Posterior cingulate gyrus (tissue), 11 donors: ENCODE data around the gene FBXO41.

Source experiments
- DNase-seq, 10 donors: peaks; one replicate each; pipeline versions ENCODE4 v3.0.0 to v3.0.0-alpha.2; 2020 to 2021; ENCODE audit warnings: mixed read lengths in 3 of 10
- intact Hi-C: fragments of 100-400 bp; cut with DNase I; formaldehyde crosslinking; loops from one replicate; pipeline ENCODE4 v1.15.1; 2023

Gene FBXO41

DNA sequence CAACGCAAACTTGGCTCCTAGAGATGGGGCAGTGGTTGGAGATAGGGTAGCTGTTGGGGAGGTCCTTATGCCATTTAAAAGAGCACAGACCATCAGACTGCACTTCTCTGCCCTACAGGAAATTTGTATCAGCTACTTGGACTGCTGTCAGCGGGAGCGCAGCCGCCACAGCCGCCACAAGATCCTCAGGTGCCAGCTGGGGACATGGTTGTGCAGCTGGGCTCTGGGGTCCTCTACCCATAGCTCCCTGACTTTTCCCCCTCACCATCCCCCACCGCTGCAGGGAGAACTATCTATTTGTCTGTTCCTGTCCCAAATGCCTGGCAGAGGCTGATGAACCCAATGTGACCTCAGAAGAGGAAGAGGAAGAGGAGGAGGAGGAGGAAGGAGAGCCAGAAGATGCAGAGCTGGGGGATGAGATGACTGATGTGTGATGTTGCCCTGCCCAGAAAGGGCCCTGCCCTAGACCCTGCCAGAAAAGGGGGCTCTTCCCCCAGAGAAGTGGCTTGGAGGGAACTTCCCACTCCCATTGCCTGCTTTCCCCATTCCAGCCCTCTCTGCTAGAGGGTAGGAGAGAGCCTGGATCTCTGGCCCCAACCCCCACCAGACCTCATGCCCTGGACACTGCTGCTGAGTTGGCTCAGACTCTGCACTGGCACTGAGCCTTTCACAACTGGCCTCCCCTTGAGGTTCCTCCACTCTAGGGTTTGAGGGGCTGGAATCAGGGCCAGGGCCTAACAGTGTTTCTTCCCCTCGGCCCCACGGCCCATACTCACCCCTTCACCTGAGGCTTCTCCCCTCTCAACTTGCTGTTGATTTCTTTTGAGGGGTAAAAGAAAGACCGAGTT lies 58.5 kb downstream of the FBXO41 start:
- intact Hi-C loops, result no loop called here

DNA sequence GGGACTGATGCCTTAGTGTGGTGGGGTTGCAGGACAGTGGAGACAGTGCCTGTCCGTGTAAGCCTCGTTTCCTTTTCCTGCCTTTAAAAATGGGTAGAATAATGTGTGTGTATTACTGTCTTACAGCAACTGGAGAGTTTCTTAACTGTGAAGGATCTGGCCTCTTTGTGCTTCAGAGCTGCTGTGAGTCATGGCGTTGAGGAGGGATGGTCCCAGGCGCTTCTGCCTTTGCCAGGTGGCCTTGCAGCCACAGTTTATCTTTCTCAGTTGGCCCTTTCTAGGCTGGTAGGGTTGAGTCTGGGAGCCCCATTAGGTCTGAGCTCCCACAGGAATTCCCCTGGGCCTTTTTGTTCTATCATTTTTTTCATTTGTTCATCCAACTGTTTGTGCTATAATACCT lies 60.5 kb downstream of the FBXO41 start:
- DNase-seq, result peak in 1 of 10 donors; percentile 27
- intact Hi-C loops, result no loop called here

More for the DNA sequence above, 58.5 kb downstream of the FBXO41 start:
- DNase-seq, result peak in 1 of 10 donors; percentile 37

DNA sequence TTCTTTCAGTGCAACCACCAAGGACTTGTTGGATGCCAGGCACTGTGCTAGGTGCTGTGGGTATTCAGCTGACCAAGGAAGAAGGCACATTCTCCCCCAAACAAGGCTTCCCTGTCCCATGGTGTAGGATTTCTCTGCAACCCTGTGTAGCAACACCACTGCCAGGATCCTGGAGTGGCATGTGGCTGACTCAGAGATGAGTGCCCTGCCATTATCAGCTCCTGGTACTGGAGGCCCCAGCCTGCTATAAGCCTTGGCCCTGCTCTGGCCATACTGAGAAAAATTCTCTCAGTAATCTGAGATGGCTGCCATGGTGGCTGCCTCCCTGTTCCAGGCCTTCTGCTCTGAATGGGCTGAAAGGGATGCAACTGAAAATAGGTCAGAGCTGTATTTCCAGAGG lies 66.0 kb downstream of the FBXO41 start:
- DNase-seq, result peak in 1 of 10 donors; percentile 30
- intact Hi-C loops, result no loop called here

DNA sequence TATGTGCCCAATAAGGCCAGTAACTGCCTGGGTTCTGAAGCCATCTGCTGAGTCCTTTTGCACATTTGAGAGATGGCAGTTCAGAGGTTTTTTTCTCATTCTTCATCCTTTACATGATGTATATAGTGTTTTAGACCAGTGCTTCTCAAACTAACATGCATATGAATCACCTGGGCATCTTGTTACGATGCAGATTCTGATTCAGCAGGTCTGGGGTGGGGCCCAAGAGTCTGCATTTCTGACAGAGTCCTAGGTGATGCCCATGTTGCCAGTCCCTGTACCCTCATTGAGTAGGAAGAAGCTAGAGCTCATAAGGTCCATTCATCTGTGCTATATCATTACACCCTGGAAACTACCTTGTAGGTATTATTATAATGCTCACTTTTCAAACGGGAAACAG lies 66.5 kb downstream of the FBXO41 start:
- DNase-seq, result no peak
- intact Hi-C loops, result no loop called here

DNA sequence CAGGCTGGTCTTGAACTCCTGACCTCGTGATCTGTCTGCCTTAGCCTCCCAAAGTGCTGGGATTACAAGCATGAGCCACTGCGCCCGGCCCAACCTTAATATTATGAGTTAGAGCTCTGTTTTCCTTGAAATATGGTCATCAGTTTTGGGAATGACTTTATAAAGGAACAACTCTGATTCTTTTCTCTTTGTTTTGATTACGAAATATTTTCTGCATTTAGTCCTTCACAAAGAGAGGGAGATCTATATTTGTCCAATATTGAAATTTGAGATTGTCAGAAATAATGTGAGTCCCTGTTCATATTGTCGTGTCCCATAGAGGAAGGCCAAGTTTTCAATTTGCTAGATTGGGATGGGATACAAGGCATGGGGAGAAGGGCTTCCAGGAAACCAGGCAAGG lies 67.1 kb downstream of the FBXO41 start:
- intact Hi-C loops, result no loop called here
- DNase-seq, result no peak

DNA sequence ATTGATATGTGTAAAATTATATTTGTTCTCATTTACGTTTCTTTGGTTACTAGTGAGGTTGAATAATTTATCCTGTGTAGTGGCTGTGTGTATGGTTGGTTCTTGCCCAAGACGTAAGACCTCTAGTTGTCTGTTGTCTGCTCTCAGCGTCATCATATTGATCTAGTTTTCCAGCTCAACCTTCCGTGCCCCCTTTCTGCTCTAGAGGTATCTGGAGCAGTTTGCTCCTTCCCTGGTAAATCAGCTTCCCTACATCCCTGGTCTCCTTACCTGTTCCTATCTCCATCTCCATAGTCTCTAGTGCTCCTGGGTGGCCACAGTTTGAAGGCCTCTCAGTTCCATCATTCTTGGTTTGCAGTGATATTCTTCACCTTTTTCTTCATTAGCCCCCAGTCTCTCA lies 69.0 kb downstream of the FBXO41 start:
- intact Hi-C loops, result loop anchor here (2.0 kb wide), 1 partner anchor 18 kb away; the partner anchor contains the start of gene PRADC1
- no peak for DNase-seq

DNA sequence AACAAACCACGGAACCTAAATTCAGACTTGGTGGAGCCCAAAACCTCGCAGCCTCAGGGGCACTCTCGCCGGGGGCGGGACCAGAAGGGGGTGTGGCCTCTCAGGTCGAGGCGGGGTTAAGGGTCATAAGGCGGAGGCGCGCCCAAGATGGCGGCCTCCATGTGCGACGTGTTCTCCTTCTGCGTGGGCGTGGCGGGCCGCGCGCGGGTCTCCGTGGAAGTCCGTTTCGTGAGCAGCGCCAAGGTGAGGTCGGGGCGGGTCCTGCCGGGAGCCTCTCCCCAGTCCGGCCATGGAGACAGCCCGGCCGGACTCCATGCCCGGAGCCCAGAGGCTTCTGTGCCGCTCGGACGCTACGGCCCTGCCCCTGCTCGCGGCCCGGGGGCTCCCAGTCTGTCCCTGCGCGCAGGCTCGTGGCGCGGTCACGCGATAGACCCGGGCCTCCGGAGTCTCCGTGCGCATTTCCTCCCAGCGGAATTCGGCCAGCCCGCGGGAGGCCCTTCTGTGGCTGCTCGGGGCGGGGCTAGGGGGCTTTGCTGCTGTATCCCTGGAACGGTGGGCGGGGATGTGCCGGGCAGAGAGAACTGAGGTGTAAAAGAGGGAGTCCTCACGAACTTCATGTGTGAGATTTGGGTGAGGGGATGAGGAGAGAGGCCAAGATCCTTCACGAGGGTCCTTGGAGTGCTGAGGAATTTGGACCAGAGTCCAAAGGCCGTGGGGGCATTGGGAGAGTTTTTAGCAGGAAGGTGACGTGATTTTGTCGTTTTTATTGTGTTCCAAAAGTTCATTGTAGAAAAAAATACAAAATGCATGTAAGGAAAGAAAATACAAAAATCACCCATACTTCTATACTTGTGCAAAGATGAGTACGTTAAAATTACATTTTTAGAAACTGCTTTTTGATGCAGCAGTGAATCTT lies 69.9 kb downstream of the FBXO41 start, which contains the start of gene SMYD5:
Gene SMYD5, plus strand, starts transcription at position 126 of the 916 bp plus-strand sequence. Its CDS starts 22 bp downstream, at position 148.
- intact Hi-C loops, result loop anchor here (2.0 kb wide), 1 partner anchor 18 kb away; the partner anchor contains the start of gene PRADC1
- peak; percentile 73 to 97 (median 82) for DNase-seq

DNA sequence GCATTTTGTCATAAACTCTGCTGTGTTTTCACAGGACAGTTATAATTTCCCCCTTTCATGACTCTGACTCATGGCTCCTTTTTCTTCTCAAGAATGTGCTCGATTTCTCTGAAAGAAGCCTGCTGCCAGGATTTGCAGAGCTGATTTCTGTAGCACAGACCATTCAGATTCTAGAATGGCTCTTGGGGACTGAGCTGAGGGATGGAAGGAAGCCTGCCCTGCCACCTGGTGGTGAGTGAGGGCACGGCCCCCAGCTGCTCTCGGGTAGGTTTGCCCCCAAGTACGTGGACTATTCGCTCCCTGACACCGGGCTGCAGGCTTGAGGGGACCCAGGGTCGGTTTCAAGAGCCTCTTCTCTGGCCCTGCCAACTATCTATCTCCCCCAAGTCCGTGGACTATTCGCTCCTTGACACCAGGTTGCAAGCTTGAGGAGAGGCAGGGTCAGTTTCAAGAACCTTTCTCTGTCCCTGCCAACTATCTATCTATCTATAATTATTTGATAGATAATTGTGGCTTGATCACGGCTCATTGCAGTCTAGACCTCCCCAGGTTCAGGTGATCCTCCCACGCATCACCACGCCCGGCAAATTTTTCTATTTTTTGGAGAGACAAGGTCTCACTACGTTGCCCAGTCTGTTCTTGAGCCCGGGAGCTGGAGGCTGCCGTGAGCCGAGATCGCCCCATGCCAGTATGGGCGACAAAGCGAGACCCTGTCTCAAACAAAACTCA lies 71.7 kb downstream of the FBXO41 start:
- DNase-seq, result peak; percentile 36 to 95 (median 70)
- intact Hi-C loops, result no loop called here

DNA sequence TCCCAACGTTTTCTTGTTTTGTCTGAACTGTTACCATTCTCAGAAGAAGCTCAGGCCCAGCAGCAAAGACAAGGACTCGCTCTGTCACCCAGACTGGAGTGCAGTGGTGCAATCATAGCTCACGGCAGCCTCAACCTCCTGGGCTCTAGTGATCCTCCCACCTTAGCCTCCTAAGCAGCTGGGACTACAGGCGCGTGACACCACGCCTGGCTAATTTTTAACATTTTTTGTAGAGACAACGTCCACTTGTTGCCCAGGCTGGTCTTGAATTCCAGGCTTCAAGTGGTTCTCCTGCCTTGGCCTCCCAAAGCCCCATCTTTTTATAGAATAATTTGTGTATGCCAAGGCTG lies 72.2 kb downstream of the FBXO41 start:
- DNase-seq, result peak in 1 of 10 donors; percentile 22
- intact Hi-C loops, result no loop called here

DNA sequence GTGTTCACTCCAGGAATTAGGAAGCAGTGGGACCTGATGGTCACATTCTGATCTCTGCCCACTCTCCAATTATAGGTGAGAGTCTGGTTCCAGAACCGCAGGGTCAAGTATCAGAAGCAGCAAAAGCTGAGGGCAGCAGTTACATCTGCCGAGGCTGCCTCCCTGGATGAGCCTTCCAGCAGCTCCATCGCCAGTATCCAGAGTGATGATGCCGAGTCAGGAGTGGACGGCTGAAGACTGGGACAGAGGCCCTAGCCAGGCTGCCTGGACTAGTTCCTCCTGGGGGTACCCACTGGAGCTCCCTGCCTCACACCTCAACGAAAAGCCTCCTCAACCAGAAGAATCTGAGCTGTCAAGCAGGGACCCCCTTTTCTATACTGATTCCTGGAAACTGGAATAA lies 73.6 kb downstream of the FBXO41 start:
- intact Hi-C loops, result no loop called here
- DNase-seq, result no peak

DNA sequence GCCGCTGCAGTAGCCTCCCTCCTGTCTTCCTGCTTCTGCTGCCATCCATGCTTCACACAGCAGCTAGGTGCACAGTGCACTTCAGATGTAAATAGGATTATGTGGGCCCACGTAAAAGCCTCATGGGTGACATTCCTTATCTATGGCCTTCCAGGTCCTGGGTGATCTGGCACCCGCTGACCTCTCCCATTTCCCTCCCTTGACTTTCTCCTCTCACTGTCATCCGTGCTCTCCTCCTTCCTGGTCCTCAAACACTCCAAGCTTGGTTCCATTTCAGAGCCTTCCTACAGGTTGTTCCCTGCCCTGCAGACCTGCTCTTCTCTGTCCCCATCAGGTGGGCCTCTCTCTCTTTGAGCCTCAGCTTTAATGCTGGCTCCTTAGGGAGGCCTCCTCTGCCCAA lies 74.3 kb downstream of the FBXO41 start:
- intact Hi-C loops, result no loop called here
- no peak for DNase-seq

DNA sequence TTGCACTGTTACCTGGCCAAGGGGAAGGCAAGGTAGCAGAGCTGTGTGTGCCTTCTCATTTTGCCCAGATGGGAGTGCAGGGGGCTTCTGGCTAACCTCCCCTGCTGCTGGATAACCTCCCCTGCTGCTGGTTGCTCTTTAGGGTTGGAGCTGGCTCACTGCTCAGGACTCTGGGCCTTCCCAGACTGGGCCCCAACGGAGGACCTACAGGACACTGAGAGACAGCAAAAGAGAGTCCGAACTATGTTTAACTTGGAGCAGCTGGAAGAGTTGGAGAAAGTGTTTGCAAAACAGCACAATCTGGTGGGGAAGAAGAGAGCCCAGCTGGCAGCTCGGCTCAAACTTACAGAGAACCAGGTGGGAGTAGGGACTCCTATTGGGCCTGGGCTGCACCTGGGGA lies 76.0 kb downstream of the FBXO41 start:
- no peak for DNase-seq
- intact Hi-C loops, result no loop called here

DNA sequence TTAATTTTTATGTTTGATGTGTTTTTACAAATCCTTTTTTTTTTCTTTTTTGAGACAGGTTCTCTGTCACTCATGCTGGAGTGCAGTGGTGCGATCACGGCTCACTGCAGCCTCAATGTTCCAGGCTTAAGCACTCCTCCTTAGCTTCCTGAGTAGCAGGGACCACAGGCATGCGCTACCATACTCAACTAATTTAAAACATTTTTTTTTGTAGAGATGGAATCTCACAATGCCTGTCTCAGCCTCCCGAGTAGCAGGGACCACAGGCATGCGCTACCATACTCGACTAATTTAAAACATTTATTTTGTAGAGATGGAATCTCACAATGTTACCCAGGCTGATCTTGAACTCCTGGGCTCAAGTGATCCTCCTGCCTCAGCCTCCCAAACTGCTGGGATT lies 78.7 kb downstream of the FBXO41 start:
- DNase-seq, result no peak
- intact Hi-C loops, result no loop called here
